Measurements from ENCODE around the gene RENBP.

Gene RENBP

GRCh38 chrX:153944140-153944799, at the start of gene RENBP:
RENBP (minus strand) TSS chrX:153944643; CDS start chrX:153944610, 33 bp downstream.
- H3K36me3 ChIP-seq (ENCODE audit: insufficient read depth, low read length): no peaks in the 10 kb centered on the region; the same call in 1 of the 2 replicates
- no peak for DNase-seq (ENCODE audit: low read depth, low spot score)
- H3K9ac ChIP-seq (ENCODE audit: insufficient read length): no peak within 1 kb of the TSS
- H3K27ac ChIP-seq: no peak within 1 kb of the TSS
- 0 out of 2 replicates have a peak within 1 kb of the TSS, but pooled peaks have one; percentile 55 for H3K4me3 ChIP-seq
- H3K9me3 ChIP-seq (ENCODE audit: low read depth, low read length): no peaks in the 10 kb centered on the region
- TF ChIP-seq EZH2 (IDR thresholded peaks at IDR 0.05) (no peak), FOXP2 (optimal IDR thresholded peaks at IDR 0.05; ENCODE audit: control extremely low read depth, extremely low read length, insufficient read depth) (no peak), POLR2AphosphoS5 (IDR thresholded peaks at IDR 0.05; ENCODE audit: borderline replicate concordance, low read depth, low read length) (no peak)

GRCh38 chrX:153993978-153994377, 49.5 kb upstream of the RENBP start:
- Histone ChIP-seq H3K9me3 (ENCODE audit: low read depth, low read length) (no peaks in the 10 kb centered on the region), H3K27ac (no peak overlapping the region)
- TF ChIP-seq EZH2 (IDR thresholded peaks at IDR 0.05) (no peak), FOXP2 (optimal IDR thresholded peaks at IDR 0.05; ENCODE audit: control extremely low read depth, extremely low read length, insufficient read depth) (no peak), POLR2AphosphoS5 (IDR thresholded peaks at IDR 0.05; ENCODE audit: borderline replicate concordance, low read depth, low read length) (no peak)

GRCh38 chrX:153993079-153993478, 48.6 kb upstream of the RENBP start:
- Histone ChIP-seq H3K36me3 (ENCODE audit: insufficient read depth, low read length) (no peaks in the 10 kb centered on the region), H3K4me3 (no peak overlapping the region), H3K9me3 (ENCODE audit: low read depth, low read length) (no peaks in the 10 kb centered on the region), H3K9ac (ENCODE audit: insufficient read length) (no peak overlapping the region), H3K27ac (no peak overlapping the region)
- no peak for DNase-seq (ENCODE audit: low read depth, low spot score)
- TF ChIP-seq EZH2 (IDR thresholded peaks at IDR 0.05) (no peak), POLR2AphosphoS5 (IDR thresholded peaks at IDR 0.05; ENCODE audit: borderline replicate concordance, low read depth, low read length) (no peak), FOXP2 (optimal IDR thresholded peaks at IDR 0.05; ENCODE audit: control extremely low read depth, extremely low read length, insufficient read depth) (no peak)

More at GRCh38 chrX:153993978-153994377, 49.5 kb upstream of the RENBP start:
- H3K9ac ChIP-seq (ENCODE audit: insufficient read length): no peak overlapping the region
- DNase-seq (ENCODE audit: low read depth, low spot score): no peak
- no peaks in the 10 kb centered on the region for H3K36me3 ChIP-seq (ENCODE audit: insufficient read depth, low read length)
- H3K4me3 ChIP-seq: no peak overlapping the region

GRCh38 chrX:153992180-153992579, 47.7 kb upstream of the RENBP start:
- no peaks in the 10 kb centered on the region for H3K36me3 ChIP-seq (ENCODE audit: insufficient read depth, low read length)
- H3K9ac ChIP-seq (ENCODE audit: insufficient read length): no peak overlapping the region
- no peak overlapping the region for H3K27ac ChIP-seq
- DNase-seq (ENCODE audit: low read depth, low spot score): no peak
- no peaks in the 10 kb centered on the region for H3K9me3 ChIP-seq (ENCODE audit: low read depth, low read length)
- H3K4me3 ChIP-seq: no peak overlapping the region
- TF ChIP-seq FOXP2 (optimal IDR thresholded peaks at IDR 0.05; ENCODE audit: control extremely low read depth, extremely low read length, insufficient read depth) (no peak), POLR2AphosphoS5 (IDR thresholded peaks at IDR 0.05; ENCODE audit: borderline replicate concordance, low read depth, low read length) (no peak), EZH2 (IDR thresholded peaks at IDR 0.05) (no peak)

GRCh38 chrX:153991013-153991580, 46.7 kb upstream of the RENBP start:
- Histone ChIP-seq H3K9me3 (ENCODE audit: low read depth, low read length) (no peaks in the 10 kb centered on the region), H3K4me3 (no peak overlapping the region), H3K36me3 (ENCODE audit: insufficient read depth, low read length) (no peaks in the 10 kb centered on the region), H3K27ac (no peak overlapping the region), H3K9ac (ENCODE audit: insufficient read length) (no peak overlapping the region)
- TF ChIP-seq POLR2AphosphoS5 (IDR thresholded peaks at IDR 0.05; ENCODE audit: borderline replicate concordance, low read depth, low read length) (no peak), FOXP2 (optimal IDR thresholded peaks at IDR 0.05; ENCODE audit: control extremely low read depth, extremely low read length, insufficient read depth) (no peak), EZH2 (IDR thresholded peaks at IDR 0.05) (no peak)
- no peak for DNase-seq (ENCODE audit: low read depth, low spot score)

GRCh38 chrX:153989973-153990655, 45.7 kb upstream of the RENBP start:
- DNase-seq (ENCODE audit: low read depth, low spot score): no peak
- no peaks in the 10 kb centered on the region for H3K36me3 ChIP-seq (ENCODE audit: insufficient read depth, low read length)
- TF ChIP-seq EZH2 (IDR thresholded peaks at IDR 0.05) (no peak), FOXP2 (optimal IDR thresholded peaks at IDR 0.05; ENCODE audit: control extremely low read depth, extremely low read length, insufficient read depth) (no peak), POLR2AphosphoS5 (IDR thresholded peaks at IDR 0.05; ENCODE audit: borderline replicate concordance, low read depth, low read length) (no peak)
- no peak overlapping the region for H3K27ac ChIP-seq
- no peak overlapping the region for H3K4me3 ChIP-seq
- no peaks in the 10 kb centered on the region for H3K9me3 ChIP-seq (ENCODE audit: low read depth, low read length)
- no peak overlapping the region for H3K9ac ChIP-seq (ENCODE audit: insufficient read length)

GRCh38 chrX:153988493-153988892, 44.0 kb upstream of the RENBP start:
- H3K9ac ChIP-seq (ENCODE audit: insufficient read length): no peak overlapping the region
- H3K36me3 ChIP-seq (ENCODE audit: insufficient read depth, low read length): no peaks in the 10 kb centered on the region
- TF ChIP-seq EZH2 (IDR thresholded peaks at IDR 0.05): no peak
- TF ChIP-seq POLR2AphosphoS5 (IDR thresholded peaks at IDR 0.05; ENCODE audit: borderline replicate concordance, low read depth, low read length): no peak
- no peak for TF ChIP-seq FOXP2 (optimal IDR thresholded peaks at IDR 0.05; ENCODE audit: control extremely low read depth, extremely low read length, insufficient read depth)
- H3K4me3 ChIP-seq: no peak overlapping the region
- H3K27ac ChIP-seq: no peak overlapping the region
- no peak for DNase-seq (ENCODE audit: low read depth, low spot score)
- H3K9me3 ChIP-seq (ENCODE audit: low read depth, low read length): no peaks in the 10 kb centered on the region
